COLO668 (cell line): ENCODE measurements around the gene OGFR.

ENCODE experiments used
- DNase-seq: peaks from one replicate; lab custom pipeline; 2025; ENCODE audit not compliant: unreplicated experiment; lab: John Stamatoyannopoulos, UW

OGFR gene

DNA sequence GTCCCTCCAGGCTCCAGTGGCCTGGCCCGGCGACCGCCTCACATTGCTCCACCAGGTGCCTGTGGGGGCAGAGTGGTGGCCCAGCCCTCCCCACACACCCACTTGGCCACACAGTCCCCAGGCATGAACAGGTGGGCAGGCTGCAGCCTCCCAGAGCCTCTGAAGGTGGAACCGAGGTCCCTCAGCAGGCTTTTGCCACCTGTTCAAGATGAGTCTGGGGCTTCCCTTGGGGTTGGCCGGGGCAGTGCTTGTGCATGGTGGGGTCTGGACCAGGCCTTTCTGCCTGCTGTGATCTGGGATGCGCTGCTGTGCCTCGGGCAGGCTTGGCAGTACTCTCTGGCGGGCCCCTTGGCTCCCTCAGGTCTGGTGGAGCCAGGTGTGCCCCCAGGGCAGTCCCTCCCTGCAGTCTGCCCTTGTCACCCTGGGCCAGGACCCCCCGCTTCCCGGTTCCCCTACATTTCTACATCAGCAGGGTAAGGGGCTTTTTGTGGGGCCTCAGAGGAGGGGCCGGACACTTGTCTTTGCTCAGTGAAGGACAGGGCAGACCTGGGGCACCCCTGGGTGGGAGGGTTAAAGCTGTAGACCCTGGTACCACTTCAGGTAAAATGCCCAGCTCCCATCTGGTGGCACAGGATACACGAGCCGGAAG, 9.5 kb downstream of the OGFR start:
- DNase-seq, result no peak

DNA sequence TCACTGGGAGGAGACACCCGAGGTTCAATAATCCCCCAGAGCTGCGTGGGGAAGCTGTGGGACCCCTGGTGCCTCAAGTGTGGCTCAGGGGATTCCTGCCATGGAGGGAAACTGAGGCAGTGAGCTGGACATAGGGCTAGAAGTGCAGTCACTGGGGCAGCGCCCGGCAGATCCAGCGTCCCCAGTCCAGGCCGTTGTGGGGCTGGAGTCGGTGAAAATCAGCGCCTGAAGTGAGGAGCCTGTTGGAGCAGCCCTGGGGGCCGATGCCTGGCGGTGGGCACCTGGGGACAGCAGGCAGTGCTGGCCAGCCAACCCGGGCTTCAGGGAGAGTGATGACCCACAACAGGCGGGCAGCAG, 10.1 kb downstream of the OGFR start:
- no peak for DNase-seq

DNA sequence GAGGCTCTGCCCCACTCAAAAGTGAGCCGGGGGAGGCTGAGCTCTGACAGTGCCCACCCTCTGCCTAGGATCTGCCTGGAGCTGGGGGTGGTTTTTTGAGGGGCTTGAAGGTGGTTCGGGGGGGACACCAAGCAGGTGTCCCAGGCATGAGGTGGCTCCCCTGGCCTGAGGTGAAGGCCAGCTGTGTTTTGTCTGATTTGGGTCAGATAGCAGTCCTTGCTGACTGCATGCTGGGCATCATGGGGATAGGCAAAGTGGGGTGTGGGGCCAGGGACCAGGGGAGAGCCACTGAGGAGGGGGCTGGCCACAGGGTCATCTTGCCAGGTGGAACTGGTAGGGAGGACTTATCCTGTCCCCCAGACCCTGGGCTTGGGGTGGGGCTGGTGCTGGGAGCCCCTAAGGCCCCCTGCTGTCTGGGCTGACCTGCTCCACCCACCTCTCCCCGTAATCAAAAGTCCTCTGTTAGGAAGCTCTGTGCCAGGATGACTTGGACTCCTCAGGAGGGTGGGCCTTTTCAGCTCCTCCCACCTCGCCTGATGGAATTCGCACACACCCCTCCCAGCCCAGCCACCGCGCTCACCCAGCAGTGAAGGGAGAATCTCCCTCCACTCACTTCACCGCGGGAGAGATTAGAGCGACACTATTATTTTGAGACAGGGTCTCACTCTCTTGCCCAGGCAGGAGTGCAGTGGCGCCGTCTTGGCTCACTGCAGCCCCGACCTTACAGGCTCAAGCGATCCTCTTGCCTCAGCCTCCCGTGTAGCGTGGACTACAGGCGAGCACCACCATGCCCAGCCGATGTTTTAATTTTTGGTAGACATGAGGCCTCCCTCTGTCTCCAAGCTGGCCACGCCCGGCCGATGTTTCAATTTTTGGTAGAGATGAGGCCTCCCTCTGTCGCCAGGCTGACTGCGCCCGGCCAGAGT, 10.7 kb downstream of the OGFR start:
- DNase-seq, result no peak

DNA sequence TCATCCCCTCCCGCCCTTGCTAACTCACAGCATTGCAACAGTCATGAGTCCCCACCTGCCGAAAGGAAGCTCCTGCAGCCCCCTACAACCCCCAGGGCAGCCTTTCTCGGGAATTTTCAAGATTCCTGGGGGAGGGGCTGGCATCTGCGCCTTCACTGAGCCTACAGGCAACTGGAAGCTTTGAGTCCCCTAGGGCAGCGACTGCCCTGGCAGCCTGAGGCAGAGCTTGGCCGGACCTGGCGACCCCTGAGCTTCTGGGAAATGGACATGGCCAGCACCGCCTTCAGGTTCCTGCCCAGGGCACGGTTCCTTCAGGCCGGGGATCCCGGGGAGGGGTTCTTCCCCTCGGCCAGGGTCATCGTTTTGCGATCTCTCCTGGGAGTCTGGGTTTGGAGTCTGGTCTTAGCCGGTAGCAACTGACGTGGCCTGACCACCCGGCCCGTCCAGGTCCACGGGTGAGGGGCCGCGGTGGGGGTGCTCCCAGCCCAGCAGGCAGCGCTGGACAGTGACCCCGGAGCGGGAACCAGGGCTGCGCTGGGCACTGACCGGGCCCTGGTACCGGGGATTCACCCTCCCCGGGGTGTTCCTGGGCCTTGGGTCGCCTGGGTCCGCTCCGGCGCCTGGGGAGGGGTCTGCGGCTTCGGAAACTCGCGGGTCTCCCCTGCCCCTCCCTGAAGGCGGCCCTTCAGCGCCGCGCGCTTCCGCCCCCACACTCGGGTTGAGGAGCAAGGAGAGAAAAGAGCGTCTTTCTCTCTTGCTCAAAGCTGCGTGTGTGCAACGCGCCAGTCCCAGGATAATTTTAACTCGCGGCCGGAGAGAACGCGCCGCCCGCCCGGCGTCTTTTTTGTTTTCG, 11.6 kb downstream of the OGFR start:
- no peak for DNase-seq

DNA sequence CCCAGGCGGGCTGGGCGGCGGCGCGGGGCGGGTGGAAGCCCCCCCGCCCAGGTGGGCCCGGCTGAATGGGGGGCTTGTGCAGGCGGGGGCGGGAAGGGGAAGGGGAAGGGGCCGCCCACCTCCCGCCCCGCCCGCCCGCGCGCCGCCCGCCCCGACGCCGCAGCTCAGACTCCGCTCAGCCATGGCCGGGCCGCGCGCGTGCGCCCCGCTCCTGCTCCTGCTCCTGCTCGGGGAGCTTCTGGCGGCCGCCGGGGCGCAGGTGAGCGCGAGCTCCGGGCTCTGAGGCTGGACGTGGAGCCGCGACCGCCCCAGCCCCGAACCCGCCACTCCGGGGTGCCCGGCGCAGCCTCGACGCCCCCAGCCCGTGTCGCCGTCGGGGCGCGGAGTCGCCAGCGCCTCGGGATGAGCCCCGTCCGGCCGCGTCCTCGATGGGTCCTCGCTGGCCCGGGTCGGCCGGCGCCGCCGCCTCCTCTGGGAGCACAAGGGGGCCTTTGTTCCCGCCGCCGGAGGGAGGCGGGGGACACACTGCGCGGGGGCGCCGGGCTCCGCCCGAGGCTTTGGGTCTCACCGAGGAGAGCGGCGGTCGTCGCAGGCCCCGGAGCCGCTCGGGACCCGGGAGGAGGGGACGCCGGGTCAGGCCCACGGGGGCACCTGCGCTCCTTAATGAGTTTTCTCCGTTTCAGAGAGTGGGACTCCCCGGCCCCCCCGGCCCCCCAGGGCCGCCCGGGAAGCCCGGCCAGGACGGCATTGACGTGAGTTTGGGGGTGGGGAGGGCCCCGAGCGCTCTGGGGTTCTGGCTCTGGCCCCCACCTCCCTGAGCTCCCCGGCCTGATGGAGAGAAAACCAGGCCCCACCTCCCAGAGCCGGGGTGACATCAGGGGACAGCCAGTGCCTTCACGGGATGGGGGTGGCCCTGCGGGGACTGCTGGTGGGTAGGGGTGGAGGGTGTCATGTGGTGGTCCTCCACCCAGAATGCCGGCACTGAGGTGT, 12.5 kb downstream of the OGFR start, which contains the start of gene COL9A3:
COL9A3 (plus strand) TSS at position 167 of the 990 bp plus-strand sequence; CDS start at position 182, 15 bp downstream.
- DNase-seq, result peak; percentile 16

DNA sequence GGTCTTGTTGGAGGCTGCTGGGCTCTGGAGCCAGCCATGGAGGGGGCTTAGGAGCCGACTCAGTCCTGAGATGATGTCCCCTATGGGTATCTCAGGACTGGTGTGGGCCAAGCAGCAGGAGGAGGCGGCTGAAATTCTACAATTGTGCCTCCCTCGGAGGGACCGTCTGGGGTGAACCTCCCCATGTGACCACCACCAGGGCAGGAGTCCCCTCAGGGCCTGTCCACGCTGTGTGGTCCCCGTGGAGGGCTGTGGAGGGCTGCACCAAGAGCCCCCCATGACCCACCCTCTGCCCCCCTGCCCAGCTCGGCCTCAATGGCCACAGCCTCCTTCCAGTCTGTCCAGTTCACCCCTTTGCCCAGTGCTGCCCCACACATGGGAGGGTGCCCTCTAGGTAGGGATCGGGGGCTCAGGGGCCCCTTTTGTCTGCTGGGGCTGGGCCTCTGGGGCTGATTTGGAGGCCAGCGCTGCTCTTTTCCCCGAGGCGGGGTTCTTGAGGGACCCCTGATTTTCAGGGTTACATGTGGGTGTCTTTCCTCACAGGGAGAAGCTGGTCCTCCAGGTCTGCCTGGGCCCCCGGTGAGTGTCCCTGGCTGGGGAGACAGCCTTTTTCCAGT, 13.4 kb downstream of the OGFR start:
- DNase-seq, result no peak

DNA sequence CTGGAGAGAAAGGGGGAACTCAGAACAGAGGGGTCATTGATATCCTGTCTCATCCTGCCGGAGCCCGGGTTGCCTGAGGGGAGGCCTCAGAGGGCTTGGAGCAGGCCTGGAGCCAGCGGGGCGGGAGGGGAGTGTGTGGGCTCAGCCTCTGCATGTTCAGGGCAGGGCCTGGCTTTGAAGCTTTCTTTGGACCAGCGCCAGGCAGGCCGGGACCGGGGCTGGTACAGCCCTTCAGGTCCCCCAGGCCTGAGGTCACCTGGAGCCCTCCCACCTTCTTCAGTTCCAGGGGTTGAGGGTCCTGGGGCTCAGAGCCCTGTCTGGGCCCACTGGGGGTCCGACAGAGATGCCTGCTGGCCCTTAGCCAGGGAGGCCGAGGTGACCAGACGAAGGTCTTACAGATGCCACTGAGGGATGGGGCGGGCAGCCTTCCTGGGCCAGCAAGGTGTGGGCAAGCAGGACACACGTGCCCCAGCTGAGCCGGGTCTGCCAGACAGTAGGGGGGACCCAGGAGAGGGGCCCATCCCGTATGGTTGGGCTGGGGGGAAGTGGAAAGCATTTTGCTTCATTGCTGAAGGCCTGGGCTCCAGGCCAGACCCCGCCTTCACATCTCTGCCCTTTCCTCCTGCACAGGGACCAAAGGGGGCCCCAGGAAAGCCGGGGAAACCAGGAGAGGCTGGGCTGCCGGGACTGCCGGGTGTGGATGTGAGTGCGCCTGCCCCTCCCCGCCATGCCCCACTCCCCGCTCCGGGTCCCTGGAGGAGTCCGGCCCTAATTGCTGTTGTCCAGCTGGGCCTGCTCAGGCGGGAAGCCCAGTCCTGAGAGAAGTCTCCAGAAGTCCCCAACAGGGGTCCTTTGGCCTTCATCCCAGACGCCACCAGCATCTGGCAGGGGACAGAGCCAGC, 14.2 kb downstream of the OGFR start:
- DNase-seq, result peak; percentile 23

DNA sequence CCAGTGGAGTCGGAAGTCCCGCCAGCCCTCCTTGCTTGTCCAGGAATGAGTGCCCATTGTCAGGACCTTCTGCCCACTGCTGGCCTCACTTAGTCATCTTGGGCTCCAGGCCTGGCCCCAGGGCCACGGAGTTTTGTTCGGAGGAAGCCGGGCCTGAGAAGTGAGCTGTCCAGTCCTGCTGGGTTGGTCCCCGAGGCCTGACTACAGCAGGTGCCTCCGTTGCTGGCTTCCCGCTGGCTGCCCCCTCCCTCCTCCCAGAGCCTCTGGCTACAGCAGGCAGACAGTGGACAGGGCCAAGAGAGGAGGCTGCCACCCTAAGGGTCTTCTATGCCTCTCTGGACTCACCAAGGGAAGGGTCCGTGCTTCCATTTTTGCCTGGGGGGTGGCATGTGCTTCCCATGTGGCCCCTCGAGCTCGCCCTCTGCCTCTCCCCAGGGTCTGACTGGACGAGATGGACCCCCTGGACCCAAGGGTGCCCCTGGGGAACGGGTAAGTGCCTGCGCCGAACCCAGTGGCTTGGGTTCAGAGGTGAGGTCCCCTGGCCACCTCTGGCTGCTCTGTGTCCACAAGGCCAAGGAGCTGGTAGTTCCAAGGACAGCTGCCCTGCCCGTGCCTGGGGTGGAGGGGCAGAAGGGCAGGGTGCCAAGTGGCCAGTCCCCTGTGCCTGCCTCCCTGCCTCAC, 15.0 kb downstream of the OGFR start:
- no peak for DNase-seq

DNA sequence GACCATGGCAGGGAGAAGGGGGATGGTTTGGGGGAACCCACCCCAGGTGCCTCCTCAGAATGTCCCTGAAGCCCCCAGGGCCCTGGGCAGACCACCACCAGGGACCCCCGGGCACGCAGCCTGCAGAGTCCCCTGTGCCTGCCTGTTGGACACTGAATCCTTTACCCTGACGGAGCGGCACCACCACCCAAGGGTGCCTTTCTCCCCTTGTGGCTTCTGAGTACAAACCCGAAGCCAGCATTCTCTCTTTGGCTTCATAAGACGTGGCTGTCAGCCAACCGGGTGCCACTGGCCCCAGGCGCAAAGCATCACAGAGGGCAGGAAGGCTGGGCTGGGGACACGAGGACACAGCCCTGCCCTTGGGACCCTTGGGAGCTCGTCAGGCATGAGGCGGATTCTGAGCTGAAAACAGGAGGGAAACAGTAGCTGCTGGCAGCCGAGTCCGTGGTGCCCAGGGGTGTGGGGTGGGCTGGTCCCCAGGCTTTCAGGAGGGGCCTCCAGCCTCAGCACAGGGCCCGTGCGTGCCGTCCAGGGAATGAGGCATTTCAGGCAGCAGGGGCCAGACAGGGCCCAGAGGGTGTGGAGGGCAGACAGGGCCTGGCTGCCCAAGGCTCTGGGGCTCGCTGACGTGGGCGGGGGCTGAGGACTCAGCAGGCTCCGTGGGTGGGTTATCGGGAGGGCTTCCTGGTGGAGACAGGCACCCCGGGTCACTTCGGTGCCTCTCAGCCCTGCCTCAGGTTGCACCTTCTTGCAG, 15.8 kb downstream of the OGFR start:
- DNase-seq, result no peak

DNA sequence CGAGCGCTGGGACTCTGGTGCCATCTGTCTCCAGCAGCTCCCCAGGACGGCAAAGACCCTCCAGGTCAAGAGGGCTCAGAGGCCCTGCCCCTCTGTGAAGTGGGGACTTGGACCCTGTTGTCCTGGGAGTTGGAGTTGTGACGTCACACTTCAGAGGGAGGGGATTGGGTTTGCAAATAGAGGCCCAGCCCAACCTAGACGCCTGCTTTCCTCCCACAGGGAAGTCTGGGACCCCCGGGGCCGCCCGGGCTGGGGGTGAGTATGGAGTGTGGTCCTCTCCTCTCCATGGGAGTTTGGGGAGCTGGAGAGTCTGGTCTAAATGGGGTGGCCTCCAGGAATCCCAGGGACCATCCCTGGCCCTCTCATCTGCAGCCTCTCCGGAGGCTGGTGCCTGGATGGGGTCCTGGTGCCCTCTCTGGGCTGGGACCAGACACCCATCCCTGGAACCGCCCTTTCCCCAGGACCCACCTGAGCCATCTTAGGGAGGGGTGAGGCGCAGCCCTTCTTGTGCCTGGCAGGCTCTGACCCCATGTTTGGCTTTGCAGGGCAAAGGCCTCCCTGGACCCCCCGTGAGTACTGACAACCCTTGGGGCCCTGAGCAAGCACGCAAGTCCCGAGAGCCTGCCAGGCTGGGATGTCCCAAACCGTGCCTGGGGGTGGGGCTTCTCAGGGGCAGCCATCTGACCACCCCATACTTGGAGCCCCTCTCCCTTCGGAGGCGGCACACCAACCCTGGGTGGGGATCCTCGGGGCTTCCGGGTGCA, 16.5 kb downstream of the OGFR start:
- DNase-seq, result no peak

DNA sequence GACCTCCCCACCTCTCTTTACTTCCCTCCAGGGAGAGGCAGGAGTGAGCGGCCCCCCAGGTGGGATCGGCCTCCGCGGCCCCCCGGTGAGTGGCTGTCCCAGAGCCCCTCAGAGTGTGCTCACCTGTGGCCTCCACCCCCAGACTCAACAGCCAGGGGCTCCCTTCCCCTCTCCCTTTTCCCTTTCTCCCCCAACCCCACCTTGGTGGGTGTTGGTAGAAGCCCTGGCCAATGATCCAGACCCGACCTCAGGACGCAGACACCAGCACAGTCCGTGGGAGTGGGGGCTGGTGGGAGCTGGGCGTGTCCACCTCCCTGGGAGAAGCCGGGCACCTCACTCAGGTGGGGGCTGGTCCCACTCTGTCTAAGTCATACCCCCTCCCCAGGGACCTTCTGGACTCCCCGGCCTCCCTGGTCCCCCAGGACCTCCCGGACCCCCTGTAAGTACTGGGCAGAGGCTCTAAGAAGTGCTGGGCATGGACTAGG, 17.1 kb downstream of the OGFR start:
- DNase-seq, result no peak

DNA sequence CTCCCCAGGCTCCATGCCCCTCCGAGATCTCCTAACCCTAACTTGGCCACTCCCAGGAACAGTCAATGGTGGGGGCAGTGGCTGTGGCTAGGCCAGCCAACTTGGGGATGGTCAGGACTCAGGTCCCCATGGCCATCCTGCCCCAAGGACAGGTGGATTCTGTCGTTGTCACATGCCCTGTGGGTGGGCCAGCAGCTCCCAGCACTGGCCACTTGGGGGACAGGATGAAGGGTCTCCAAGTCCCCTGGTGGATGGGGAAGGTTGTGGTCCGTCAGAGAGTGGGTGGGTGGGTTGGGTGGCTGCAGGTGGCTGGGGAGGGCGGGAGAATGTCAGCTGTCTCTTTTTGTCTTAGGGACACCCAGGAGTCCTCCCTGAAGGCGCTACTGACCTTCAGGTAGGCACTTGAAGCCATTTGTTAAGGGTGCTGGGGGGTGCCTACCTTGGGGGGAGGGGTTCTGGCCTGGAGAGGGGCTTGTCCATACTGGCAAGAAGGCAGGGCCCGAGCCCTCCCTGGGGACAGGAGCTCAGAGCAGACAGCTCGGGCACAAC, 17.7 kb downstream of the OGFR start:
- DNase-seq, result no peak

DNA sequence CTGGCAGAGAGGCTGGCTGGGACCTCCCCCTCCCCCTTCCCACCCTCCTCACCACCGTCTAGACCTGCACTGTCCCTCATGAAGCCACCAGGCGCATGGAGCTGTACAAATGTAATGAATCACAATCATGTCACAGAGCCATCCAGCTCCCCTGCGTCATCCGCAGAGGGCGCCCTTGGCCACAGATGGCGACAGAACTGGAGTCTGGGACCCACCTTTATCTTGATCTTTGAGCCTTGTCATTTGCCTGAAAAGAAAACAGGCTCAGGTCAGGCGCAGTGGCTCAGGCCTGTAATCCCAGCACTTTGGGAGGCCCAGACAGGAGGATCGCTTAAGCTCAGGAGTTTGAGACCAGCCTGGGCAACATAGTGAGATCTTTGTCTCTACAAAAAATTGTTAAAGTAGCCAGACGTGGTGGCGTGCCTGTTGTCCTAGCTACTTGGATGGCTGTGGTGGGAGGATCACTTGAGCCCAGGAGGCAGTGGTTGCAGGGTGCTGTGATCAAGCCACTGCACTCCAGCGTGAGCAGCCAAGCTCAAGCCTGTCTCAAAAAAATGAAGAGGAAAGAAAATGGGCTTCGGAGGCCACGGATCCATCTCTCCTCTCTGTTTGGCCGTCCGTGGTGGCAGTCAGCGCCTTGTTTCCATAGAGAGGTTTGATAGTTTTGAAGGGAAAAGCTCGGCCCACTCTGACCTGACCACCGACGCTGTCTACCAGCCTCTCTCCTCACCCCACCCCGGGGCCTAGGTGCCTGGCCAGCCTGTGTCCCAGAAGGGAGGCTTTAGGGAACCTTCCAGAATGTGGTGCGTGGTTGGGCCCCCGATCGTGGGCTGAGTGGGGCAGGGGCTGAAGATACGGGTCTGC, 18.4 kb downstream of the OGFR start:
- peak; percentile 73 for DNase-seq

DNA sequence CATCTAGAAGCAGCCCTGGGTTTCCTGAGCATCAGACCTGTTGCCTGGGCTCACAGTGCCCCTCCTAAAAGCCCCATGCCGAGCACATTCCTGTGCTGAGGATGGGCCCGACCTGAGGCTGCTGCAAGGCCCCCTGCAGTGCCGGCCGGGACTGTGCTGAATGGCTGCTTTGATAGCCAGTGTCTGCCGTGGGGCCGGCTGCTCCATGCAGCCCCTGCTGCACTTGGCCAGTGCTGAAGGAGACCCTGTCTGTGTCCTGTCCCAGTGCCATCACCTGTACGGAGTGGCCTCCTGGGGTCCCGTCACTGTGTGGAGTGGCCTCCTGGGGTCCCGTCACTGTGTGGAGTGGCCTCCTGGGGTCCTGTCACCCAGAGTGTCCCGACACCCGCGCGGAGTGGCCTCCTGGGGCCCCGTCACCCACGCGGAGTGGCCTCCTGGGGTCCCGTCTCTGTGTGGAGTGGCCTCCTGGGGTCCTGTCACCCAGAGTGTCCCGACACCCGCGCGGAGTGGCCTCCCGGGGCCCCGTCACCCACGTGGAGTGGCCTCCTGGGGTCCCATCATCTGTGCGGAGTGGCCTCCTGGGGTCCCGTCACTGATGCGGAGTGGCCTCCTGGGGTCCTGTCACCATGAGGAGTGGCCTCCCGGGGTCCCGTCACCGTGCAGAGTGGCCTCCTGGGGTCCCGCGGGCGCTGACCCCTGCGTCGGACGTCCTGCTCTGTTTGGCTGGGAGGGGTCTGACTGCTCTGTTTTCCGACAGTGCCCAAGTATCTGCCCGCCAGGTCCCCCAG, 19.2 kb downstream of the OGFR start:
- no peak for DNase-seq
